Cerebellar nuclear complex (tissue), 1 donor: ENCODE results near the gene TGFBR1.

Experiments
- DNase-seq, 2 experiments: peaks; one replicate each; lab custom pipeline; 2025; lab: John Stamatoyannopoulos, UW

The TGFBR1 gene

GRCh38 chr9:99171225-99172123, 66.6 kb downstream of the TGFBR1 start:
- no peak for DNase-seq

- no peak for DNase-seq
Measured at GRCh38 chr9:99172124-99173091, 67.5 kb downstream of the TGFBR1 start.

- no peak for DNase-seq
Measured at GRCh38 chr9:99173570-99174504, 68.9 kb downstream of the TGFBR1 start.

- DNase-seq = no peak
Measured at GRCh38 chr9:99176527-99177013, 71.7 kb downstream of the TGFBR1 start.

GRCh38 chr9:99177576-99178366, 72.9 kb downstream of the TGFBR1 start:
- DNase-seq = no peak

GRCh38 chr9:99178912-99179872, 74.3 kb downstream of the TGFBR1 start:
- DNase-seq = no peak

GRCh38 chr9:99180199-99180598, 75.3 kb downstream of the TGFBR1 start:
- DNase-seq = no peak

- DNase-seq = no peak
Measured at GRCh38 chr9:99180662-99181061, 75.7 kb downstream of the TGFBR1 start.

GRCh38 chr9:99181206-99181605, 76.3 kb downstream of the TGFBR1 start:
- no peak for DNase-seq

- DNase-seq = no peak
Measured at GRCh38 chr9:99181621-99182020, 76.7 kb downstream of the TGFBR1 start.

GRCh38 chr9:99182356-99182755, 77.4 kb downstream of the TGFBR1 start:
- DNase-seq = no peak

GRCh38 chr9:99183616-99184015, 78.7 kb downstream of the TGFBR1 start:
- DNase-seq = no peak

GRCh38 chr9:99184110-99184474, 79.2 kb downstream of the TGFBR1 start:
- no peak for DNase-seq

GRCh38 chr9:99184475-99185347, 79.8 kb downstream of the TGFBR1 start:
- peak in 1 of 2 experiments; percentile 89 for DNase-seq

- no peak for DNase-seq
Measured at GRCh38 chr9:99185348-99185632, 80.4 kb downstream of the TGFBR1 start.

- DNase-seq = no peak
Measured at GRCh38 chr9:99185934-99186333, 81.0 kb downstream of the TGFBR1 start.

GRCh38 chr9:99187311-99187710, 82.4 kb downstream of the TGFBR1 start:
- no peak for DNase-seq

GRCh38 chr9:99189186-99189585, 84.3 kb downstream of the TGFBR1 start:
- no peak for DNase-seq
